Liver (tissue), 9 donors: Measurements from ENCODE around the gene MAPK8. TPM values are rescaled to one million over a fixed set of nuclear protein-coding genes. Genes with fewer than 3 reads are reported as not detected.

Experiments used
- DNase-seq: peaks from one replicate; pipeline ENCODE4 v3.0.0-alpha.2; 2017; ENCODE audit warnings: low spot score
- H3K27ac ChIP-seq, 2 donors: one replicate each; pipeline ENCODE4 v1.7.0; 2013; ENCODE audit warnings: inconsistent platforms in 2 of 2, low read length in 2 of 2, control low read depth in 1 of 2, low read depth in 1 of 2, mild to moderate bottlenecking in 1 of 2
- H3K27me3 ChIP-seq, 4 donors: one replicate each; pipeline versions ENCODE4 v1.6.1 to v1.7.0; 2013; ENCODE audit warnings: low read length in 3 of 4, inconsistent platforms in 1 of 4, mild to moderate bottlenecking in 1 of 4, moderate library complexity in 1 of 4; ENCODE audit not compliant: control insufficient read depth in 4 of 4, insufficient read depth in 4 of 4
- H3K36me3 ChIP-seq, 4 donors: one replicate each; pipeline versions ENCODE4 v1.6.1 to v1.7.0; 2013; ENCODE audit warnings: low read length in 3 of 4, mild to moderate bottlenecking in 3 of 4, low read depth in 1 of 4, moderate library complexity in 1 of 4; ENCODE audit not compliant: control insufficient read depth in 4 of 4, insufficient read depth in 3 of 4
- H3K4me1 ChIP-seq, 4 donors: one replicate each; pipeline versions ENCODE4 v1.6.1 to v1.7.0; 2013; ENCODE audit warnings: low read length in 3 of 4, mild to moderate bottlenecking in 3 of 4, moderate library complexity in 1 of 4; ENCODE audit not compliant: control insufficient read depth in 4 of 4, insufficient read depth in 4 of 4
- H3K4me3 ChIP-seq, 3 donors: one replicate each; pipeline versions ENCODE4 v1.6.1 to v1.7.0; 2013; ENCODE audit warnings: low read length in 3 of 3, control low read depth in 1 of 3, low read depth in 1 of 3, mild to moderate bottlenecking in 1 of 3
- H3K9ac ChIP-seq, 2 donors: one replicate each; pipeline ENCODE4 v1.7.0; 2013; ENCODE audit warnings: low read length in 2 of 2, mild to moderate bottlenecking in 2 of 2, moderate library complexity in 2 of 2, control low read depth in 1 of 2, low read depth in 1 of 2
- H3K9me3 ChIP-seq, 4 donors: one replicate each; pipeline versions ENCODE4 v1.6.1 to v1.7.0; 2013; ENCODE audit warnings: low read length in 3 of 4; ENCODE audit not compliant: control insufficient read depth in 4 of 4
- FOXA1 ChIP-seq: IDR thresholded peaks from 2 replicates; pipeline ENCODE4 v1.6.1; 2016; ENCODE audit warnings: antibody characterized with exemption
- HNF4A ChIP-seq, 2 donors: conservative IDR thresholded peaks; 2 replicates each; pipeline ENCODE4 v1.6.1; 2016; ENCODE audit warnings: antibody characterized with exemption in 2 of 2, mild to moderate bottlenecking in 2 of 2
- HNF4G ChIP-seq: IDR thresholded peaks from 2 replicates; pipeline ENCODE4 v1.6.1; 2016; ENCODE audit warnings: antibody characterized with exemption
- JUND ChIP-seq, 2 donors: IDR thresholded peaks; 2 replicates each; pipeline ENCODE4 v1.6.1; 2016; ENCODE audit warnings: antibody characterized with exemption in 2 of 2
- MAX ChIP-seq: IDR thresholded peaks from 2 replicates; pipeline ENCODE4 v1.6.1; 2016; ENCODE audit warnings: antibody characterized with exemption
- NR2F2 ChIP-seq: IDR thresholded peaks from 2 replicates; pipeline ENCODE4 v1.6.1; 2016; ENCODE audit warnings: antibody characterized with exemption
- RAD21 ChIP-seq, 2 donors: IDR thresholded peaks; 2 replicates each; pipeline ENCODE4 v1.6.1; 2016; ENCODE audit warnings: antibody characterized with exemption in 2 of 2, mild to moderate bottlenecking in 2 of 2
- REST ChIP-seq: IDR thresholded peaks from 2 replicates; pipeline ENCODE4 v1.6.1; 2016; ENCODE audit warnings: antibody characterized with exemption, mild to moderate bottlenecking
- RXRA ChIP-seq, 2 donors: IDR thresholded peaks; 2 replicates each; pipeline ENCODE4 v1.6.1; 2017 to 2018; ENCODE audit warnings: antibody characterized with exemption in 2 of 2, mild to moderate bottlenecking in 1 of 2
- WGBS: extraction: QIAGEN DNeasy Blood & Tissue Kit; methylation state at CpG from one replicate; pipeline ENCODE4 v1.1.7; 2013; 5-methylcytosine and 5-hydroxymethylcytosine counted together
- polyA plus RNA-seq, 2 donors: library from polyadenylated mRNA; stranded (reverse) in 1 of 2; unstranded in 1 of 2; fragments of 200-250 nt in 1 of 2; fragments of >200 nt in 1 of 2; fragmentation: Nextera tagmentation in 1 of 2; extraction: Ambion mirVana in 1 of 2; gene quantifications; one replicate each; pipeline versions ENCODE4 v1.2.1 to v1.2.3, GENCODE V29; 2013 to 2015
- total RNA-seq, 2 donors: library from RNA; depleted of rRNA; stranded (reverse); fragments of >200 nt; gene quantifications; one replicate each; pipeline ENCODE4 v1.2.3, GENCODE V29; 2014
- TF ChIP-seq, protein P1 (sequence below): IDR thresholded peaks from 2 replicates; pipeline ENCODE4 v1.6.1; 2016; ENCODE audit warnings: antibody characterized with exemption
- TF ChIP-seq, protein P2 (sequence below): fragments of 150-350 bp; IDR thresholded peaks from 2 replicates; pipeline ENCODE4 v1.5.1; 2017; ENCODE audit warnings: improper control_type of control experiment, low read depth, low read length; ENCODE audit not compliant: missing input control
- TF ChIP-seq, protein P3 (sequence below): IDR thresholded peaks from 2 replicates; pipeline ENCODE4 v1.6.1; 2016; ENCODE audit warnings: antibody characterized with exemption
- donor health status: healthy.
- donor health status: healthy.
- donor health status: healthy.
- donor health status: healthy.
- donor health status: healthy.

MAPK8 gene
- total and polyA plus RNA-seq, 4 donors = 14.9 to 51.6 (median 24.8) TPM

DNA sequence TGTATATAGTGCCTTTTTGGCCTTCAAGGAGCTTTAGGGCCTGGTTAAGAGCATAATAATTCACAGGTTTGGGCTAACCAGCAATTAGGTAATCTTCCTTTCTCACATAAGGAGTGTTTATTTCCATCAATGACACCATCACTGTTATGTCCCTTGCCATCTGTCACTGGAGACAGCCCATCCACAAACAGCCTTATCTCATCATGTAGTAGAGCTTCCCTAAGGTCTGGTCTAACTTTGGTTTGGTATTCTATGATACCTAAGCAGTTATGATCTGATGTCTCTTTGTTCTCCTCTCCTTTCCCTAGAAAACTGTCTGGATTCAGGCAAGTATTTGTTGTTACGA lies 26.4 kb downstream of the MAPK8 start:
- no peak overlapping the region for H3K9ac ChIP-seq
- no peak overlapping the region for H3K4me3 ChIP-seq
- H3K27ac ChIP-seq = no peak overlapping the region
- no peak for DNase-seq
- H3K4me1 ChIP-seq = peaks cover 0 to 5% (median 1%) of the 10 kb centered on the region in 4 donors
- 99% methylated on average over 1 of the region's 1 CpG for WGBS
- TF ChIP-seq, protein P1, sequence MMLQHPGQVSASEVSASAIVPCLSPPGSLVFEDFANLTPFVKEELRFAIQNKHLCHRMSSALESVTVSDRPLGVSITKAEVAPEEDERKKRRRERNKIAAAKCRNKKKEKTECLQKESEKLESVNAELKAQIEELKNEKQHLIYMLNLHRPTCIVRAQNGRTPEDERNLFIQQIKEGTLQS = no peak
- TF ChIP-seq, protein P2, sequence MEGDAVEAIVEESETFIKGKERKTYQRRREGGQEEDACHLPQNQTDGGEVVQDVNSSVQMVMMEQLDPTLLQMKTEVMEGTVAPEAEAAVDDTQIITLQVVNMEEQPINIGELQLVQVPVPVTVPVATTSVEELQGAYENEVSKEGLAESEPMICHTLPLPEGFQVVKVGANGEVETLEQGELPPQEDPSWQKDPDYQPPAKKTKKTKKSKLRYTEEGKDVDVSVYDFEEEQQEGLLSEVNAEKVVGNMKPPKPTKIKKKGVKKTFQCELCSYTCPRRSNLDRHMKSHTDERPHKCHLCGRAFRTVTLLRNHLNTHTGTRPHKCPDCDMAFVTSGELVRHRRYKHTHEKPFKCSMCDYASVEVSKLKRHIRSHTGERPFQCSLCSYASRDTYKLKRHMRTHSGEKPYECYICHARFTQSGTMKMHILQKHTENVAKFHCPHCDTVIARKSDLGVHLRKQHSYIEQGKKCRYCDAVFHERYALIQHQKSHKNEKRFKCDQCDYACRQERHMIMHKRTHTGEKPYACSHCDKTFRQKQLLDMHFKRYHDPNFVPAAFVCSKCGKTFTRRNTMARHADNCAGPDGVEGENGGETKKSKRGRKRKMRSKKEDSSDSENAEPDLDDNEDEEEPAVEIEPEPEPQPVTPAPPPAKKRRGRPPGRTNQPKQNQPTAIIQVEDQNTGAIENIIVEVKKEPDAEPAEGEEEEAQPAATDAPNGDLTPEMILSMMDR = no peak
- H3K9me3 ChIP-seq = no peaks in the 10 kb centered on the region
- no peaks in the 10 kb centered on the region for H3K27me3 ChIP-seq
- H3K36me3 ChIP-seq = no peaks in the 10 kb centered on the region

DNA sequence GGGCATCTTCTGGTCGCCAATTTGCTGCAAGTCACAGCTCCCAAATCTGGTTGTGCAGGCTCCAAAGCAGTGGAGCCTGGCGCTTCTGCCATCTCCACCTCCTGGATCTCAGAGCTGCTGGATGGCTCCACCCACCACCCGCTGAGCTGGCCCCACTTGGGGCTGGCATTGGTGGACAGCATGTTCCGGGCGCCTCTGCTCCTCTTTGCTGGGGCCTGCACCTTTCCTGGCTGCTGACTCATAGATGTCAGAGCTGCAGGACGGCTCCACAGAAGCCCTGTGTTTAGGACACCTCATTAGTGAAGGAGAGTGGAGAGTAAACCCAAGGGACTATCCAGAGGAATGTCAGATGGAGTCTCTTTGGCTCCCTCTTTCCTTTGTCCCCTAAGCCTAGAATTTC lies 27.4 kb downstream of the MAPK8 start:
- DNase-seq = no peak

More for the DNA sequence above, 27.4 kb downstream of the MAPK8 start:
- Histone ChIP-seq H3K4me1 (peaks cover 0 to 5% (median 1%) of the 10 kb centered on the region in 4 donors), H3K36me3 (no peaks in the 10 kb centered on the region), H3K9me3 (no peaks in the 10 kb centered on the region), H3K27ac (no peak overlapping the region), H3K9ac (no peak overlapping the region), H3K27me3 (no peaks in the 10 kb centered on the region), H3K4me3 (no peak overlapping the region)
- 94% methylated on average over 6 of the region's 6 CpGs for WGBS
- TF ChIP-seq NR2F2 (no peak), MAX (no peak), FOXA1 (no peak), HNF4A (conservative IDR thresholded peaks at IDR 0.05) (no peak), RXRA (IDR thresholded peaks at IDR 0.05) (no peak), REST (no peak), HNF4G (no peak), RAD21 (IDR thresholded peaks at IDR 0.05) (no peak), JUND (IDR thresholded peaks at IDR 0.05) (no peak)
- TF ChIP-seq, protein P3, sequence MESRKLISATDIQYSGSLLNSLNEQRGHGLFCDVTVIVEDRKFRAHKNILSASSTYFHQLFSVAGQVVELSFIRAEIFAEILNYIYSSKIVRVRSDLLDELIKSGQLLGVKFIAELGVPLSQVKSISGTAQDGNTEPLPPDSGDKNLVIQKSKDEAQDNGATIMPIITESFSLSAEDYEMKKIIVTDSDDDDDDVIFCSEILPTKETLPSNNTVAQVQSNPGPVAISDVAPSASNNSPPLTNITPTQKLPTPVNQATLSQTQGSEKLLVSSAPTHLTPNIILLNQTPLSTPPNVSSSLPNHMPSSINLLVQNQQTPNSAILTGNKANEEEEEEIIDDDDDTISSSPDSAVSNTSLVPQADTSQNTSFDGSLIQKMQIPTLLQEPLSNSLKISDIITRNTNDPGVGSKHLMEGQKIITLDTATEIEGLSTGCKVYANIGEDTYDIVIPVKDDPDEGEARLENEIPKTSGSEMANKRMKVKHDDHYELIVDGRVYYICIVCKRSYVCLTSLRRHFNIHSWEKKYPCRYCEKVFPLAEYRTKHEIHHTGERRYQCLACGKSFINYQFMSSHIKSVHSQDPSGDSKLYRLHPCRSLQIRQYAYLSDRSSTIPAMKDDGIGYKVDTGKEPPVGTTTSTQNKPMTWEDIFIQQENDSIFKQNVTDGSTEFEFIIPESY = no peak
- TF ChIP-seq, protein P1 = no peak
